ENCODE results near the gene MYF6.

The MYF6 gene

GRCh38 chr12:80681786-80682185, 25.6 kb upstream of the MYF6 start:
- Histone ChIP-seq H3K9ac (no peak overlapping the region), H4K20me1 (no peaks in the 10 kb centered on the region), H3K4me1 (no peaks in the 10 kb centered on the region), H3K9me3 (replicated peaks in 1 of 11) (no peaks in the 10 kb centered on the region), H3K4me3 (no peak overlapping the region), H3K36me3 (no peaks in the 10 kb centered on the region), H3K27me3 (no peaks in the 10 kb centered on the region), H3K4me2 (no peak overlapping the region), H3K27ac (no peak overlapping the region)
- TF ChIP-seq Cebpa-rat (IDR thresholded peaks at IDR 0.05) = no peak

- Histone ChIP-seq H3K36me3 (no peaks in the 10 kb centered on the region), H3K4me3 (no peak overlapping the region), H3K27ac (no peak overlapping the region), H3K9me3 (replicated peaks in 1 of 11) (no peaks in the 10 kb centered on the region), H3K9ac (no peak overlapping the region), H4K20me1 (no peaks in the 10 kb centered on the region), H3K4me2 (no peak overlapping the region), H3K4me1 (no peaks in the 10 kb centered on the region), H3K27me3 (no peaks in the 10 kb centered on the region)
- no peak for TF ChIP-seq Cebpa-rat (IDR thresholded peaks at IDR 0.05)
These were observed 23.3 kb upstream of the MYF6 start for GRCh38 chr12:80684077-80684495.

DNA sequence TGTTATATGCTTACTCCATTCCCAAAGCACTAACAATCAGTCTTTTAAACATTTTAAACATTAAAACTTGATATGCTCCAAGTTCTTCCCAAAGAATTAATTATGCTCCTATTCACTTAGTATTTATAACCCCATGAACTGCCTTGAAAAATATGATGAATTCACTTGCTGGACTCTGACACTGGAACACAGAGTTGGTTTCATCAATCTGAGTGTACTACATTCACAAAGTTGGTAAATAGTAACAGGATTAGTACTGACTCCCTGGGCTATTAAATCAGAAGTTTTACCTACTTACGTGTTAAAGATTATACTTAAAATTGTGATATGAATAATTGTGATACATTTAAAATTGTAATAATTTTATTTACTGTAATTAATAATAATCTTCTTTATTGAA, 17.3 kb upstream of the MYF6 start:
- Histone ChIP-seq H3K4me3 (no peak overlapping the region), H3K36me3 (no peaks in the 10 kb centered on the region), H3K27me3 (no peaks in the 10 kb centered on the region), H3K4me1 (no peaks in the 10 kb centered on the region), H3K9me3 (replicated peaks in 1 of 11) (no peaks in the 10 kb centered on the region), H3K9ac (no peak overlapping the region), H4K20me1 (no peaks in the 10 kb centered on the region), H3K27ac (no peak overlapping the region), H3K4me2 (no peak overlapping the region)
- no peak for TF ChIP-seq Cebpa-rat (IDR thresholded peaks at IDR 0.05)

DNA sequence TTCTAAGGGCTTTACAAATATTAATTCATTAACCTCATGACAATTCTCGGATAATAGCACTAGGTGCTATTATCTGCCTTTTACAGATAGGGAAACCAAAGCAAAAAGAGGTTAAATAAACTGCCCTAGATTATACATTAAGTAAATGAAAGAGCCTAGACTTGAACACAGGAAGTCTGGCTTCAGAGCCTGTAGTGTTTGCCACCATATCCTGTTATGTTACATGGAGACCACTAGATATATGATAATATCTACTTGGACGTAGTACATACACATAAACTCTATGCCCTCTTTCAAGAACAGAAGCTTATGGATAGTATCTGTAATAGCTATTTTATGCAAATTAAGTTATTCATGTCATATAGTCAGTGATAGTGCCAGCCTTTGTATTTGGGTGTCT, 16.9 kb upstream of the MYF6 start:
- Histone ChIP-seq H3K4me3 (no peak overlapping the region), H3K27me3 (no peaks in the 10 kb centered on the region), H3K27ac (no peak overlapping the region), H3K9ac (no peak overlapping the region), H3K36me3 (no peaks in the 10 kb centered on the region), H3K9me3 (replicated peaks in 1 of 11) (no peaks in the 10 kb centered on the region), H3K4me2 (no peak overlapping the region), H4K20me1 (no peaks in the 10 kb centered on the region), H3K4me1 (no peaks in the 10 kb centered on the region)
- no peak for TF ChIP-seq Cebpa-rat (IDR thresholded peaks at IDR 0.05)

GRCh38 chr12:80692114-80692513, 15.3 kb upstream of the MYF6 start:
- Histone ChIP-seq H3K27me3 (no peaks in the 10 kb centered on the region), H3K27ac (no peak overlapping the region), H3K9ac (no peak overlapping the region), H3K9me3 (replicated peaks in 1 of 11) (no peaks in the 10 kb centered on the region), H4K20me1 (no peaks in the 10 kb centered on the region), H3K36me3 (no peaks in the 10 kb centered on the region), H3K4me2 (no peak overlapping the region), H3K4me3 (no peak overlapping the region), H3K4me1 (no peaks in the 10 kb centered on the region)
- TF ChIP-seq Cebpa-rat (IDR thresholded peaks at IDR 0.05) = no peak

DNA sequence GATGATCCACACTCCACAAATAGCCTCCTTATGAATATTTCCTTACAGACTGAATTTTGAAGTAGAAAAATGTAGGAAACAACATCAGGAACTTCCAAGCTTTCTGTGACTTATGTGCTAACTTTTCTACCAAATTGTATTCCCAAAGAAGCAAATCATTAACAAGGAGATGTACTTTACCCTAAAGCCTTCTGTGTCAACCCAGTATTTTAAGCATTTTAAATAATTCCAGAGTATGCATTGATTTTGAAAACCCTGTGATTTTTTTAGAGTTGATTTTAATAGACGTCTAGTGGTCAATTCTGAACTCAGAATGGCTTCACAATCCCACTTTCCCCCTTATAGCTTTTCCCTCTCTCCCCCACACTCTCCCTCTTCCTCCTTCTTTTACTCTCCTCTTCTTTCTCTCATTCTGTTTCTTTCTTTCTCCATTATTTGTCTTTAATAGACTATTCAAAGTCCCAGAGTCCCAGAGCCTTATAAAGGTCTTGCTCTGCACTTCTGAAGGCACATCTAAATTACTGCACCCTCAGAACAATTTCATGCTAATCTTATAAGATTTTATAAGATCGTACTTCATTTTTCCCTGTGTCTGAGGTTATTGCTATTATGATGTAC, 10.1 kb upstream of the MYF6 start:
- TF ChIP-seq Cebpa-rat (IDR thresholded peaks at IDR 0.05) = no peak
- H3K36me3 ChIP-seq = no peaks in the 10 kb centered on the region
- no peaks in the 10 kb centered on the region for H3K27me3 ChIP-seq
- H3K4me3 ChIP-seq = no peak overlapping the region
- H3K4me2 ChIP-seq = no peak overlapping the region
- no peaks in the 10 kb centered on the region for H4K20me1 ChIP-seq
- H3K9me3 ChIP-seq (replicated peaks in 1 of 11) = no peaks in the 10 kb centered on the region
- H3K9ac ChIP-seq = no peak overlapping the region
- no peak overlapping the region for H3K27ac ChIP-seq
- H3K4me1 ChIP-seq = no peaks in the 10 kb centered on the region

- Histone ChIP-seq H4K20me1 (no peaks in the 10 kb centered on the region), H3K36me3 (no peaks in the 10 kb centered on the region), H3K4me1 (no peaks in the 10 kb centered on the region), H3K9me3 (replicated peaks in 1 of 11) (no peaks in the 10 kb centered on the region), H3K9ac (no peak overlapping the region), H3K4me2 (no peak overlapping the region), H3K4me3 (no peak overlapping the region), H3K27me3 (no peaks in the 10 kb centered on the region), H3K27ac (no peak overlapping the region)
- no peak for TF ChIP-seq Cebpa-rat (IDR thresholded peaks at IDR 0.05)
These were observed 9.2 kb upstream of the MYF6 start for GRCh38 chr12:80698256-80698655.

- Histone ChIP-seq H3K4me3 (no peak overlapping the region), H3K36me3 (no peaks in the 10 kb centered on the region), H3K4me2 (no peak overlapping the region), H4K20me1 (no peaks in the 10 kb centered on the region), H3K9ac (no peak overlapping the region), H3K9me3 (replicated peaks in 1 of 11) (no peaks in the 10 kb centered on the region), H3K27me3 (no peaks in the 10 kb centered on the region), H3K4me1 (no peaks in the 10 kb centered on the region), H3K27ac (no peak overlapping the region)
- TF ChIP-seq Cebpa-rat (IDR thresholded peaks at IDR 0.05) = no peak
These were observed 8.4 kb upstream of the MYF6 start for GRCh38 chr12:80698847-80699542.

GRCh38 chr12:80700327-80700726, 7.1 kb upstream of the MYF6 start:
- no peak overlapping the region for H3K9ac ChIP-seq
- H3K9me3 ChIP-seq (replicated peaks in 1 of 11) = no peaks in the 10 kb centered on the region
- H3K27ac ChIP-seq = no peak overlapping the region
- H3K4me1 ChIP-seq = no peaks in the 10 kb centered on the region
- H3K4me2 ChIP-seq = no peak overlapping the region
- H3K4me3 ChIP-seq = no peak overlapping the region
- no peak for TF ChIP-seq Cebpa-rat (IDR thresholded peaks at IDR 0.05)
- no peaks in the 10 kb centered on the region for H3K36me3 ChIP-seq
- H3K27me3 ChIP-seq = no peaks in the 10 kb centered on the region
- no peaks in the 10 kb centered on the region for H4K20me1 ChIP-seq

GRCh38 chr12:80701388-80701787, 6.0 kb upstream of the MYF6 start:
- H3K9me3 ChIP-seq (replicated peaks in 1 of 11) = no peaks in the 10 kb centered on the region
- no peaks in the 10 kb centered on the region for H3K27me3 ChIP-seq
- no peak overlapping the region for H3K27ac ChIP-seq
- no peak overlapping the region for H3K9ac ChIP-seq
- no peak overlapping the region for H3K4me3 ChIP-seq
- no peaks in the 10 kb centered on the region for H3K36me3 ChIP-seq
- H3K4me2 ChIP-seq = no peak overlapping the region
- no peaks in the 10 kb centered on the region for H4K20me1 ChIP-seq
- no peak for TF ChIP-seq Cebpa-rat (IDR thresholded peaks at IDR 0.05)
- no peaks in the 10 kb centered on the region for H3K4me1 ChIP-seq

Measured in BLaER1 treated with 17β-estradiol and CSF1 and Interleukin-3, amounts not matched to agents 10 nM and 100 nM (cell line).